Left colon (tissue), 2 donors: ENCODE results near the gene DRD1. TPM values are rescaled to one million over a fixed set of nuclear protein-coding genes. Genes with fewer than 3 reads are reported as not detected.
A peak's percentile ranks its signal among the peaks of the same experiment; 100 is the strongest.

Source experiments
- ATAC-seq: fragments of 200-7000 bp; cut with Tn5 transposase; one replicate; pipeline ENCODE4 v1.9.1; 2020; ENCODE audit warnings: mild to moderate bottlenecking, moderate library complexity
- DNase-seq, 2 donors: peaks; one replicate each; pipeline ENCODE4 v3.0.0-alpha.2; 2020
- intact Hi-C, 2 donors: fragments of 100-400 bp; cut with DNase I in 1 of 2; cut with micrococcal nuclease in 1 of 2; formaldehyde crosslinking; loops; one replicate each; pipeline versions ENCODE4 v1.11.2 to v1.14.0; 2022; cut with DNase I, micrococcal nuclease
- long read RNA-seq: library from polyadenylated mRNA; unstranded; transcript quantifications from one replicate; pipeline ENCODE4 v2.0.0, GENCODE V29; 2021
- total RNA-seq, 2 donors: library from RNA; stranded (reverse); fragmentation: NEBNext Ultra II Directional; extraction: Animal tissue kit (Norgen Biotek cat#: 25700); gene quantifications; one replicate each; pipeline ENCODE4 v1.2.1, GENCODE V29; 2021
- donor health status: DM: no; HTN: no; CAD: no.
- donor health status: DM: yes; HTN: yes; CAD: no.

The DRD1 gene
- under 1 TPM; 0.09 to 0.17 TPM for total RNA-seq
- long read RNA-seq: 0 reads

GRCh38 chr5:175444060-175444904 lies at the start of gene DRD1:
Gene DRD1, minus strand, starts transcription at chr5:175444182. Its CDS starts 1,083 bp downstream, at chr5:175443099.
- DNase-seq: peak in 1 of 2 donors; percentile 41
- ATAC-seq: peak; percentile 87
- intact Hi-C loops: no loop called here

- ATAC-seq: peak; percentile 93
- DNase-seq: no peak
- intact Hi-C loops: no loop called here
Observed at GRCh38 chr5:175493726-175494125, 49.7 kb upstream of the DRD1 start.

- DNase-seq: no peak
- intact Hi-C loops: no loop called here
- ATAC-seq: peak; percentile 21
Observed at GRCh38 chr5:175493260-175493659, 49.3 kb upstream of the DRD1 start.

- ATAC-seq (no peak), DNase-seq (no peak)
- intact Hi-C loops: no loop called here
Observed at GRCh38 chr5:175491223-175491622, 47.2 kb upstream of the DRD1 start.

GRCh38 chr5:175489693-175490443 lies 45.9 kb upstream of the DRD1 start:
- intact Hi-C loops: no loop called here
- ATAC-seq: no peak
- DNase-seq: no peak

- intact Hi-C loops: no loop called here
- DNase-seq (no peak), ATAC-seq (peak; percentile 78)
Observed at GRCh38 chr5:175487514-175488222, 43.7 kb upstream of the DRD1 start.

- no peak for ATAC-seq
- intact Hi-C loops: no loop called here
- DNase-seq: no peak
Observed at GRCh38 chr5:175485631-175486030, 41.6 kb upstream of the DRD1 start.

- ATAC-seq: no peak
- DNase-seq: no peak
- intact Hi-C loops: no loop called here
Observed at GRCh38 chr5:175484829-175485228, 40.8 kb upstream of the DRD1 start.

- DNase-seq (no peak), ATAC-seq (no peak)
- intact Hi-C loops: no loop called here
Observed at GRCh38 chr5:175484322-175484721, 40.3 kb upstream of the DRD1 start.

GRCh38 chr5:175483337-175483736 lies 39.4 kb upstream of the DRD1 start:
- DNase-seq: no peak
- intact Hi-C loops: no loop called here
- no peak for ATAC-seq

- peak; percentile 85 for ATAC-seq
- intact Hi-C loops: no loop called here
Observed at GRCh38 chr5:175479125-175479881, 35.3 kb upstream of the DRD1 start.

GRCh38 chr5:175478384-175479124 lies 34.6 kb upstream of the DRD1 start, which contains the start of gene SFXN1:
Gene SFXN1, plus strand, starts transcription at chr5:175478560. Its CDS starts 13,544 bp downstream, at chr5:175492104.
- DNase-seq (peak; percentile 74 to 88), ATAC-seq (peak; percentile 88)
- intact Hi-C loops: no loop called here

More at GRCh38 chr5:175479125-175479881, 35.3 kb upstream of the DRD1 start:
- peak; percentile 60 to 65 for DNase-seq

- no peak for DNase-seq
- intact Hi-C loops: no loop called here
Observed at GRCh38 chr5:175478008-175478383, 34.0 kb upstream of the DRD1 start.

GRCh38 chr5:175477440-175477839 lies 33.5 kb upstream of the DRD1 start:
- intact Hi-C loops: no loop called here
- DNase-seq: no peak
- no peak for ATAC-seq

More at GRCh38 chr5:175478008-175478383, 34.0 kb upstream of the DRD1 start:
- no peak for ATAC-seq

GRCh38 chr5:175475248-175475647 lies 31.3 kb upstream of the DRD1 start:
- intact Hi-C loops: no loop called here

GRCh38 chr5:175472378-175472777 lies 28.4 kb upstream of the DRD1 start:
- DNase-seq (no peak), ATAC-seq (no peak)
- intact Hi-C loops: no loop called here

More at GRCh38 chr5:175475248-175475647, 31.3 kb upstream of the DRD1 start:
- DNase-seq (no peak), ATAC-seq (no peak)

- no peak for ATAC-seq
- no peak for DNase-seq
- intact Hi-C loops: no loop called here
Observed at GRCh38 chr5:175471628-175472027, 27.6 kb upstream of the DRD1 start.

- no peak for DNase-seq
- ATAC-seq: no peak
- intact Hi-C loops: no loop called here
Observed at GRCh38 chr5:175471196-175471595, 27.2 kb upstream of the DRD1 start.
